H1 (cell line): ENCODE measurements around the gene TCERG1L. TPM values are rescaled to one million over a fixed set of nuclear protein-coding genes. Genes with fewer than 3 reads are reported as not detected.

Source experiments
- CTCF ChIA-PET: fragments of 300-600 bp; sonication (Branson Sonifier 250); formaldehyde crosslinking; loops from one replicate; lab custom pipeline; 2021; ENCODE audit not compliant: partially characterized antibody; lab: Charles Lee
- POLR2A ChIA-PET: fragments of 300-600 bp; sonication (Branson Sonifier 250); formaldehyde crosslinking; loops from one replicate; lab custom pipeline; 2021; ENCODE audit warnings: inconsistent platforms; ENCODE audit not compliant: partially characterized antibody; lab: Charles Lee
- DNase-seq, 2 experiments: peaks; one replicate each; pipeline versions ENCODE4 v3.0.0 to v3.0.0-alpha.2; 2010 to 2022; ENCODE audit warnings: low spot score in 2 of 2, low read depth in 1 of 2, mixed read lengths in 1 of 2
- FAIRE-seq: peaks from 2 replicates; lab custom pipeline; 2011; peaks lifted over from hg19 to GRCh38; lab: Jason Lieb, UNC
- H2AFZ ChIP-seq: 2 replicates; pipeline ENCODE4 v1.8.1; 2012; ENCODE audit warnings: low read length, inconsistent platforms
- H2AK5ac ChIP-seq: 2 replicates; pipeline ENCODE4 v1.6.1; 2013; ENCODE audit warnings: low read depth, low read length
- H2BK120ac ChIP-seq: replicated peaks from 2 replicates; pipeline ENCODE3; 2013; ENCODE audit warnings: low read depth, low read length, inconsistent platforms
- H2BK12ac ChIP-seq: 2 replicates; pipeline ENCODE4 v1.6.1; 2013; ENCODE audit warnings: low read depth, low read length
- H2BK15ac ChIP-seq: 2 replicates; pipeline ENCODE4 v1.6.1; 2013; ENCODE audit warnings: low read length
- H2BK20ac ChIP-seq: 2 replicates; pipeline ENCODE4 v1.6.1; 2013; ENCODE audit warnings: low read length
- H2BK5ac ChIP-seq: 2 replicates; pipeline ENCODE4 v1.6.1; 2013; ENCODE audit warnings: low read depth, low read length
- H3K14ac ChIP-seq: 2 replicates; pipeline ENCODE4 v1.6.1; 2013; ENCODE audit warnings: inconsistent platforms; ENCODE audit not compliant: insufficient read length
- H3K18ac ChIP-seq: 2 replicates; pipeline ENCODE4 v1.6.1; 2013; ENCODE audit warnings: low read length; ENCODE audit errors: extremely low read depth
- H3K23ac ChIP-seq: 2 replicates; pipeline ENCODE4 v1.6.1; 2013; ENCODE audit warnings: inconsistent platforms; ENCODE audit not compliant: insufficient read length
- H3K23me2 ChIP-seq: 2 replicates; pipeline ENCODE4 v1.6.1; 2013; ENCODE audit warnings: low read depth, low read length
- H3K27ac ChIP-seq: 2 replicates; pipeline ENCODE4 v1.6.1; 2011; ENCODE audit warnings: low read depth, low read length, inconsistent platforms
- H3K27me3 ChIP-seq, 4 experiments: replicated peaks in 1 of 4; 1 replicate in 1 of 4; 2 replicates in 3 of 4; pipeline versions ENCODE4 v1.6.1 to v1.8.1; 2011 to 2013; ENCODE audit warnings: low read length in 3 of 4, mild to moderate bottlenecking in 3 of 4, inconsistent platforms in 2 of 4, mixed read lengths in 2 of 4, moderate library complexity in 1 of 4; ENCODE audit not compliant: control insufficient read depth in 3 of 4, insufficient read depth in 3 of 4; ENCODE audit errors: extremely low read depth in 1 of 4
- H3K36me3 ChIP-seq, 4 experiments: 2 replicates each; pipeline versions ENCODE4 v1.6.1 to v1.8.1; 2011 to 2013; ENCODE audit warnings: mild to moderate bottlenecking in 4 of 4, low read length in 3 of 4, moderate library complexity in 2 of 4, control low read depth in 1 of 4, inconsistent platforms in 1 of 4; ENCODE audit not compliant: insufficient read depth in 4 of 4, control insufficient read depth in 2 of 4
- H3K4ac ChIP-seq: replicated peaks from 2 replicates; pipeline ENCODE3; 2013; ENCODE audit warnings: low read length, low read depth, mixed read lengths, inconsistent platforms; ENCODE audit not compliant: insufficient read length
- H3K4me1 ChIP-seq, 4 experiments: replicated peaks in 1 of 4; 1 replicate in 1 of 4; 2 replicates in 3 of 4; pipeline versions ENCODE4 v1.6.1 to v1.8.1; 2011 to 2013; ENCODE audit warnings: low read length in 3 of 4, inconsistent platforms in 2 of 4, mixed read lengths in 1 of 4; ENCODE audit not compliant: insufficient read depth in 4 of 4, control insufficient read depth in 3 of 4
- H3K4me2 ChIP-seq, 2 experiments: 2 replicates each; pipeline versions ENCODE4 v1.6.1 to v1.8.1; 2011 to 2013; ENCODE audit warnings: low read depth in 2 of 2, low read length in 2 of 2, control low read depth in 1 of 2, inconsistent platforms in 1 of 2, mild to moderate bottlenecking in 1 of 2; ENCODE audit not compliant: insufficient read depth in 1 of 2
- H3K4me3 ChIP-seq, 4 experiments: fragments of 200-600, 300-600 bp in 1 of 4; sonication (generic), shearing (Covaris generic), sonication (Bioruptor Twin) in 1 of 4; 2 replicates each; pipeline versions ENCODE4 v1.5.1 to v1.8.1; 2011 to 2016; ENCODE audit warnings: low read length in 4 of 4, low read depth in 3 of 4, control low read depth in 2 of 4, inconsistent platforms in 2 of 4, mild to moderate bottlenecking in 2 of 4, mixed read lengths in 1 of 4, moderate library complexity in 1 of 4; ENCODE audit not compliant: insufficient read depth in 2 of 4; ENCODE audit errors: extremely low read depth in 1 of 4
- H3K56ac ChIP-seq: replicated peaks from 2 replicates; pipeline ENCODE3; 2013; ENCODE audit warnings: low read depth, mild to moderate bottlenecking, mixed read lengths, low read length, inconsistent platforms; ENCODE audit not compliant: insufficient read length
- H3K79me1 ChIP-seq: 2 replicates; pipeline ENCODE4 v1.6.1; 2013; ENCODE audit warnings: low read depth, low read length, control low read depth
- H3K79me2 ChIP-seq, 2 experiments: 2 replicates each; pipeline versions ENCODE4 v1.6.1 to v1.8.1; 2012 to 2013; ENCODE audit warnings: low read length in 2 of 2, mild to moderate bottlenecking in 2 of 2, inconsistent platforms in 1 of 2; ENCODE audit not compliant: insufficient read depth in 2 of 2, control insufficient read depth in 1 of 2
- H3K9ac ChIP-seq, 4 experiments: replicated peaks in 1 of 4; 1 replicate in 1 of 4; 2 replicates in 3 of 4; pipeline versions ENCODE4 v1.6.1 to v1.8.1; 2011 to 2013; ENCODE audit warnings: low read depth in 3 of 4, low read length in 3 of 4, control low read depth in 2 of 4, mild to moderate bottlenecking in 2 of 4, moderate library complexity in 2 of 4, inconsistent platforms in 1 of 4; ENCODE audit errors: extremely low read depth in 1 of 4
- H3K9me3 ChIP-seq, 2 experiments: 2 replicates each; pipeline versions ENCODE4 v1.6.1 to v1.8.1; 2012 to 2013; ENCODE audit warnings: mild to moderate bottlenecking in 2 of 2, moderate library complexity in 2 of 2, control low read depth in 1 of 2, inconsistent platforms in 1 of 2, low read depth in 1 of 2, low read length in 1 of 2, mixed read lengths in 1 of 2; ENCODE audit not compliant: insufficient read depth in 2 of 2
- H4K20me1 ChIP-seq, 2 experiments: replicated peaks in 1 of 2; 2 replicates each; pipeline versions ENCODE3 to v1.8.1; 2011 to 2013; ENCODE audit warnings: inconsistent platforms in 2 of 2, low read length in 2 of 2, mild to moderate bottlenecking in 1 of 2; ENCODE audit not compliant: insufficient read depth in 2 of 2, control insufficient read depth in 1 of 2
- H4K5ac ChIP-seq: 2 replicates; pipeline ENCODE4 v1.6.1; 2013; ENCODE audit warnings: low read length, low read depth, mixed read lengths, inconsistent platforms; ENCODE audit not compliant: insufficient read length
- H4K8ac ChIP-seq: 2 replicates; pipeline ENCODE4 v1.8.0; 2013; ENCODE audit warnings: mild to moderate bottlenecking, moderate library complexity, low read length, inconsistent platforms; ENCODE audit not compliant: insufficient read depth; ENCODE audit errors: extremely low read depth
- H4K91ac ChIP-seq: replicated peaks from 2 replicates; pipeline ENCODE3; 2013; ENCODE audit warnings: low read length, mixed read lengths, inconsistent platforms; ENCODE audit not compliant: insufficient read length
- FOSL1 ChIP-seq: IDR thresholded peaks from 2 replicates; pipeline ENCODE4 v1.6.1; 2011; ENCODE audit warnings: mild to moderate bottlenecking, low read depth, low read length, moderate library complexity; ENCODE audit not compliant: insufficient read depth
- JUN ChIP-seq: IDR thresholded peaks from 2 replicates; pipeline ENCODE4 v1.6.1; 2011; ENCODE audit warnings: low read depth, mild to moderate bottlenecking, improper control_type of control experiment, low read length
- NANOG ChIP-seq: IDR thresholded peaks from 2 replicates; pipeline ENCODE4 v1.6.1; 2011; ENCODE audit warnings: low read length, low read depth, mild to moderate bottlenecking, inconsistent platforms; ENCODE audit not compliant: insufficient read depth, poor library complexity, severe bottlenecking
- SIN3A ChIP-seq, 2 experiments: IDR thresholded peaks in 1 of 2; conservative IDR thresholded peaks in 1 of 2; 2 replicates each; pipeline ENCODE4 v1.6.1; 2011 to 2012; ENCODE audit warnings: low read length in 2 of 2, improper control_type of control experiment in 1 of 2, low read depth in 1 of 2, mild to moderate bottlenecking in 1 of 2
- WGBS, 2 experiments: shearing (Covaris generic) in 1 of 2; methylation state at CpG; one replicate each; pipeline versions ENCODE4 v1.1.6 to v1.1.7; 2013 to 2015; ENCODE audit warnings: low lambda C conversion rate in 2 of 2, mixed read lengths in 2 of 2, inconsistent platforms in 1 of 2, low coverage in 1 of 2, missing lambda C conversion rate in 1 of 2; ENCODE audit not compliant: insufficient replicate concordance in 2 of 2, insufficient coverage in 1 of 2, insufficient read length in 1 of 2; ENCODE audit errors: extremely low coverage in 1 of 2, missing lambda C conversion rate in 1 of 2; 5-methylcytosine and 5-hydroxymethylcytosine counted together
- polyA plus RNA-seq, 7 experiments: library from polyadenylated mRNA; depleted of rRNA in 3 of 7; stranded (reverse) in 5 of 7; unstranded in 2 of 7; fragments of >200 nt in 5 of 7; fragments of 200-250 nt in 2 of 7; gene quantifications; 1 replicate in 5 of 7; 2 replicates in 1 of 7; 4 replicates in 1 of 7; pipeline versions ENCODE4 v1.2.1 to v1.2.3, GENCODE V29; 2011 to 2013; ENCODE audit warnings: missing spikeins in 2 of 7, mixed read lengths in 2 of 7
- total RNA-seq: library from RNA; stranded (reverse); fragmentation: NEBNext Ultra II Directional; extraction: Animal tissue kit (Norgen Biotek cat#: 25700); gene quantifications from 2 replicates; pipeline ENCODE4 v1.2.1, GENCODE V29; 2021

Gene TCERG1L
- total and polyA plus RNA-seq, 2 of the 8 experiments (the other 6 are each of a cell fraction or from before 2014, with no cell fraction given) = 3.9 to 6.9 TPM

GRCh38 chr10:131180086-131180485, 131.4 kb downstream of the TCERG1L start:
- TF ChIP-seq JUN (no peak), SIN3A (conservative IDR thresholded peaks at IDR 0.05 in 1 of 2, IDR thresholded peaks at IDR 0.05 in 1 of 2; ENCODE audit: low read depth in 1 of 2, low read length in 2 of 2) (no peak), NANOG (no peak), FOSL1 (no peak)
- TF ChIP-seq, all 59 proteins: peak for 0
- Histone ChIP-seq H4K91ac (no peak overlapping the region), H3K79me1 (peaks cover 2% of the 10 kb centered on the region; the same call in 1 of the 2 replicates), H4K5ac (no peak overlapping the region), H2BK120ac (no peak overlapping the region), H3K4me2 (no peak overlapping the region), H3K14ac (no peak overlapping the region), H3K27me3 (peaks cover 0 to 3% (median 0%) of the 10 kb centered on the region in 4 experiments; a peak in 1 of 7 replicates), H3K23me2 (no peaks in the 10 kb centered on the region), H3K36me3 (no peaks in the 10 kb centered on the region), H3K23ac (no peak overlapping the region), H2BK5ac (no peak overlapping the region), H4K20me1 (peaks cover 0 to 7% of the 10 kb centered on the region in 2 experiments), H3K18ac (no peak overlapping the region), H4K8ac (no peak overlapping the region), H3K27ac (no peak overlapping the region), H3K56ac (no peak overlapping the region), H3K79me2 (no peaks in the 10 kb centered on the region), H3K9me3 (peaks cover 0 to 9% of the 10 kb centered on the region in 2 experiments; a peak in 1 of 4 replicates), H3K9ac (no peak overlapping the region), H2BK15ac (no peak overlapping the region), H2AFZ (no peak overlapping the region), H2AK5ac (no peak overlapping the region; the same call in 1 of the 2 replicates), H3K4ac (peak overlapping the region; percentile 41), H3K4me3 (no peak overlapping the region), H3K4me1 (peaks cover 0 to 2% (median 0%) of the 10 kb centered on the region in 4 experiments; a peak in 1 of 7 replicates), H2BK20ac (no peak overlapping the region), H2BK12ac (no peak overlapping the region)
- POLR2A ChIA-PET = no interaction called here
- DNase-seq (peak in 1 of 2 experiments; percentile 35), FAIRE-seq (no peak)
- WGBS, 2 experiments = 93% methylated on average over 9 of the region's 9 CpGs; no CpG with 5 or more reads in 1 of the 2 experiments
- CTCF ChIA-PET = no interaction called here
